H1 (cell line): ENCODE results near the gene NF1.

Experiments used
- CBX5 ChIP-seq: fragments of 300-800, 300-1000 bp; sonication (generic); IDR thresholded peaks from 2 replicates; pipeline ENCODE4 v1.7.1; 2016; ENCODE audit warnings: antibody characterized with exemption, low read length, low read depth
- CEBPB ChIP-seq: IDR thresholded peaks from 2 replicates; pipeline ENCODE4 v1.6.1; 2012; ENCODE audit warnings: low read depth, low read length
- CHD2 ChIP-seq: IDR thresholded peaks from 2 replicates; pipeline ENCODE4 v1.6.1; 2012; ENCODE audit warnings: low read length, improper control_type of control experiment
- CTCF ChIP-seq, 3 experiments: IDR thresholded peaks; 1 replicate in 2 of 3; 2 replicates in 1 of 3; pipeline versions ENCODE4 v1.5.1 to v1.6.1; 2011; ENCODE audit warnings: low read length in 3 of 3, mild to moderate bottlenecking in 3 of 3, inconsistent platforms in 2 of 3, low read depth in 1 of 3, moderate library complexity in 1 of 3; ENCODE audit not compliant: insufficient read depth in 1 of 3; ENCODE audit errors: control extremely low read depth in 1 of 3
- EGR1 ChIP-seq: IDR thresholded peaks from 2 replicates; pipeline ENCODE4 v1.6.1; 2011; ENCODE audit warnings: low read depth, low read length, borderline replicate concordance
- EP300 ChIP-seq, 2 experiments: IDR thresholded peaks; 1 replicate in 1 of 2; 2 replicates in 1 of 2; pipeline ENCODE4 v1.6.1; 2011 to 2012; ENCODE audit warnings: low read depth in 2 of 2, low read length in 2 of 2, mild to moderate bottlenecking in 2 of 2, borderline replicate concordance in 1 of 2, inconsistent platforms in 1 of 2, moderate library complexity in 1 of 2
- EZH2 ChIP-seq: fragments of 200-600 bp; sonication (generic); IDR thresholded peaks from 2 replicates; pipeline ENCODE4 v1.7.1; 2012; ENCODE audit warnings: low read depth, mild to moderate bottlenecking, moderate library complexity, low read length, inconsistent platforms; ENCODE audit not compliant: severe bottlenecking
- KDM5A ChIP-seq: fragments of 200-600 bp; IDR thresholded peaks from 2 replicates; pipeline ENCODE4 v1.7.1; 2012; ENCODE audit warnings: mild to moderate bottlenecking, low read length, inconsistent platforms, mixed read lengths
- NRF1 ChIP-seq: IDR thresholded peaks from 2 replicates; pipeline ENCODE4 v1.6.1; 2011; ENCODE audit warnings: mild to moderate bottlenecking, low read depth, low read length, improper control_type of control experiment
- POLR2A ChIP-seq, 2 experiments: IDR thresholded peaks; 1 replicate in 1 of 2; 2 replicates in 1 of 2; pipeline ENCODE4 v1.6.1; 2011; ENCODE audit warnings: low read depth in 2 of 2, low read length in 2 of 2, mild to moderate bottlenecking in 2 of 2; ENCODE audit errors: control extremely low read depth in 1 of 2
- RBBP5 ChIP-seq: IDR thresholded peaks from 2 replicates; pipeline ENCODE4 v1.7.1; 2012; ENCODE audit warnings: low read depth, mild to moderate bottlenecking, inconsistent platforms, low read length, moderate library complexity, borderline replicate concordance
- RXRA ChIP-seq: IDR thresholded peaks from 2 replicates; pipeline ENCODE4 v1.6.1; 2011; ENCODE audit warnings: low read depth, mild to moderate bottlenecking, low read length, moderate library complexity; ENCODE audit not compliant: insufficient read depth

- TF ChIP-seq RBBP5 = no peak
- TF ChIP-seq CTCF (IDR thresholded peaks at IDR 0.05; ENCODE audit: control extremely low read depth in 1 of 3, insufficient read depth in 1 of 3, low read depth in 1 of 3, low read length in 3 of 3) = no peak
- no peak for TF ChIP-seq EP300 (IDR thresholded peaks at IDR 0.05; ENCODE audit: borderline replicate concordance in 1 of 2, low read depth in 2 of 2, low read length in 2 of 2)
- no peak for TF ChIP-seq RXRA
- no peak for TF ChIP-seq EGR1
- no peak for TF ChIP-seq EZH2
- TF ChIP-seq POLR2A (IDR thresholded peaks at IDR 0.05; ENCODE audit: control extremely low read depth in 1 of 2, low read depth in 2 of 2, low read length in 2 of 2) = no peak
- TF ChIP-seq KDM5A = no peak
- no peak for TF ChIP-seq CBX5
- TF ChIP-seq CEBPB = no peak
- TF ChIP-seq CHD2 = no peak
- no peak for TF ChIP-seq NRF1
Measured at GRCh38 chr17:31152271-31152670, 57.5 kb downstream of the NF1 start.
